Measurements from ENCODE around the gene RPS4Y2. TPM values are rescaled to one million over a fixed set of nuclear protein-coding genes. Genes with fewer than 3 reads are reported as not detected.

Gene RPS4Y2
- total RNA-seq, result not detected in 2 replicates

GRCh38 chrY:20755808-20756207 lies at the start of gene RPS4Y2:
TSS of gene RPS4Y2 (plus strand) at chrY:20756108. CDS start at chrY:20756164, 56 bp downstream.

Other genes with a start within 250 kb of the RPS4Y2 start
- gene EIF1AY, start 180.3 kb upstream of the RPS4Y2 start, total RNA-seq, result 26.2 and 31.2 TPM in 2 replicates

Data from bladder microvascular endothelial cell (primary cell).